SK-N-SH treated with all-trans-retinoic acid at 6 μM for 48 hours (cell line): ENCODE measurements around the gene TENT4B.

Experiments used
- ARNTL ChIP-seq: fragments of 450-650 bp; formaldehyde crosslinking; IDR thresholded peaks from 2 replicates; pipeline ENCODE4 v1.5.0; 2020; ENCODE audit warnings: low read depth, mild to moderate bottlenecking, moderate library complexity, borderline replicate concordance
- CREB5 ChIP-seq: fragments of 250-450 bp; sonication (Bioruptor Pico); IDR thresholded peaks from 2 replicates; pipeline ENCODE4 v1.5.1; 2020; ENCODE audit warnings: low read depth, mild to moderate bottlenecking, moderate library complexity
- ESRRG ChIP-seq: fragments of 250-450 bp; sonication (Bioruptor Pico); IDR thresholded peaks from 2 replicates; pipeline ENCODE4 v1.6.1; 2021; ENCODE audit warnings: mild to moderate bottlenecking
- OSR1 ChIP-seq: fragments of 250-450 bp; sonication (Bioruptor Pico); IDR thresholded peaks from 2 replicates; pipeline ENCODE4 v1.8.0; 2022; ENCODE audit warnings: moderate library complexity, mild to moderate bottlenecking, inconsistent platforms
- RARB ChIP-seq: fragments of 250-450 bp; sonication (Bioruptor Pico); IDR thresholded peaks from 2 replicates; pipeline ENCODE4 v1.8.0; 2021; ENCODE audit warnings: mild to moderate bottlenecking, moderate library complexity
- SNAI2 ChIP-seq: fragments of 250-450 bp; sonication (Bioruptor Pico); IDR thresholded peaks from 2 replicates; pipeline ENCODE4 v1.5.0; 2020; ENCODE audit warnings: mild to moderate bottlenecking, moderate library complexity
- TOX ChIP-seq: fragments of 250-450 bp; sonication (Bioruptor Pico); IDR thresholded peaks from 2 replicates; pipeline ENCODE4 v1.8.0; 2021; ENCODE audit warnings: mild to moderate bottlenecking, moderate library complexity, borderline replicate concordance
- ZFP30 ChIP-seq: fragments of 450-650 bp; formaldehyde crosslinking; IDR thresholded peaks from 2 replicates; pipeline ENCODE4 v1.5.0; 2022; ENCODE audit warnings: mild to moderate bottlenecking, moderate library complexity
- TF ChIP-seq, protein P1 (sequence below): fragments of 250-450 bp; sonication (Bioruptor Pico); IDR thresholded peaks from 2 replicates; pipeline ENCODE4 v1.5.0; 2020; ENCODE audit warnings: mild to moderate bottlenecking, moderate library complexity
- TF ChIP-seq, protein P2 (sequence below): fragments of 250-450 bp; sonication (Bioruptor Pico); IDR thresholded peaks from 2 replicates; pipeline ENCODE4 v1.8.0; 2020; ENCODE audit warnings: mild to moderate bottlenecking, moderate library complexity, borderline replicate concordance

- no peak for TF ChIP-seq CREB5 (CRISPR knock-in tag)
- TF ChIP-seq, protein P1, sequence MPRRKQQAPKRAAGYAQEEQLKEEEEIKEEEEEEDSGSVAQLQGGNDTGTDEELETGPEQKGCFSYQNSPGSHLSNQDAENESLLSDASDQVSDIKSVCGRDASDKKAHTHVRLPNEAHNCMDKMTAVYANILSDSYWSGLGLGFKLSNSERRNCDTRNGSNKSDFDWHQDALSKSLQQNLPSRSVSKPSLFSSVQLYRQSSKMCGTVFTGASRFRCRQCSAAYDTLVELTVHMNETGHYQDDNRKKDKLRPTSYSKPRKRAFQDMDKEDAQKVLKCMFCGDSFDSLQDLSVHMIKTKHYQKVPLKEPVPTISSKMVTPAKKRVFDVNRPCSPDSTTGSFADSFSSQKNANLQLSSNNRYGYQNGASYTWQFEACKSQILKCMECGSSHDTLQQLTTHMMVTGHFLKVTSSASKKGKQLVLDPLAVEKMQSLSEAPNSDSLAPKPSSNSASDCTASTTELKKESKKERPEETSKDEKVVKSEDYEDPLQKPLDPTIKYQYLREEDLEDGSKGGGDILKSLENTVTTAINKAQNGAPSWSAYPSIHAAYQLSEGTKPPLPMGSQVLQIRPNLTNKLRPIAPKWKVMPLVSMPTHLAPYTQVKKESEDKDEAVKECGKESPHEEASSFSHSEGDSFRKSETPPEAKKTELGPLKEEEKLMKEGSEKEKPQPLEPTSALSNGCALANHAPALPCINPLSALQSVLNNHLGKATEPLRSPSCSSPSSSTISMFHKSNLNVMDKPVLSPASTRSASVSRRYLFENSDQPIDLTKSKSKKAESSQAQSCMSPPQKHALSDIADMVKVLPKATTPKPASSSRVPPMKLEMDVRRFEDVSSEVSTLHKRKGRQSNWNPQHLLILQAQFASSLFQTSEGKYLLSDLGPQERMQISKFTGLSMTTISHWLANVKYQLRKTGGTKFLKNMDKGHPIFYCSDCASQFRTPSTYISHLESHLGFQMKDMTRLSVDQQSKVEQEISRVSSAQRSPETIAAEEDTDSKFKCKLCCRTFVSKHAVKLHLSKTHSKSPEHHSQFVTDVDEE (CRISPR knock-in tag) = no peak
- TF ChIP-seq, protein P2, sequence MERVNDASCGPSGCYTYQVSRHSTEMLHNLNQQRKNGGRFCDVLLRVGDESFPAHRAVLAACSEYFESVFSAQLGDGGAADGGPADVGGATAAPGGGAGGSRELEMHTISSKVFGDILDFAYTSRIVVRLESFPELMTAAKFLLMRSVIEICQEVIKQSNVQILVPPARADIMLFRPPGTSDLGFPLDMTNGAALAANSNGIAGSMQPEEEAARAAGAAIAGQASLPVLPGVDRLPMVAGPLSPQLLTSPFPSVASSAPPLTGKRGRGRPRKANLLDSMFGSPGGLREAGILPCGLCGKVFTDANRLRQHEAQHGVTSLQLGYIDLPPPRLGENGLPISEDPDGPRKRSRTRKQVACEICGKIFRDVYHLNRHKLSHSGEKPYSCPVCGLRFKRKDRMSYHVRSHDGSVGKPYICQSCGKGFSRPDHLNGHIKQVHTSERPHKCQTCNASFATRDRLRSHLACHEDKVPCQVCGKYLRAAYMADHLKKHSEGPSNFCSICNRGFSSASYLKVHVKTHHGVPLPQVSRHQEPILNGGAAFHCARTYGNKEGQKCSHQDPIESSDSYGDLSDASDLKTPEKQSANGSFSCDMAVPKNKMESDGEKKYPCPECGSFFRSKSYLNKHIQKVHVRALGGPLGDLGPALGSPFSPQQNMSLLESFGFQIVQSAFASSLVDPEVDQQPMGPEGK (CRISPR knock-in tag) = no peak
- TF ChIP-seq ZFP30 (CRISPR knock-in tag) = no peak
- no peak for TF ChIP-seq ESRRG (CRISPR knock-in tag)
- no peak for TF ChIP-seq SNAI2 (CRISPR knock-in tag)
- TF ChIP-seq RARB (CRISPR knock-in tag) = no peak
- no peak for TF ChIP-seq TOX (CRISPR knock-in tag)
- no peak for TF ChIP-seq ARNTL (CRISPR knock-in tag)
- TF ChIP-seq OSR1 (CRISPR knock-in tag) = no peak
These were observed 110.2 kb downstream of the TENT4B start for GRCh38 chr16:50263060-50263909.
